WTC11 (cell line): ENCODE results near the gene PGA5.

Experiments
- CTCF ChIP-seq: fragments of 200-600 bp; IDR thresholded peaks from 2 replicates; pipeline ENCODE4 v1.8.0; 2022; ENCODE audit warnings: antibody characterized with exemption
- ESRRA ChIP-seq: sonication (generic); formaldehyde crosslinking; IDR thresholded peaks from 2 replicates; pipeline ENCODE4 v1.8.1; 2022; ENCODE audit warnings: mild to moderate bottlenecking, missing genetic modification reagents, borderline replicate concordance
- GRHL2 ChIP-seq: fragments of 250-450 bp; sonication (Bioruptor Pico); IDR thresholded peaks from 2 replicates; pipeline ENCODE4 v1.8.0; 2022; ENCODE audit warnings: mild to moderate bottlenecking, moderate library complexity; ENCODE audit not compliant: insufficient replicate concordance, severe bottlenecking
- NR2C2 ChIP-seq: sonication (generic); formaldehyde crosslinking; IDR thresholded peaks from 2 replicates; pipeline ENCODE4 v1.8.0; 2022; ENCODE audit warnings: mild to moderate bottlenecking, missing genetic modification reagents
- SMAD3 ChIP-seq: sonication (generic); formaldehyde crosslinking; IDR thresholded peaks from 2 replicates; pipeline ENCODE4 v1.8.0; 2022; ENCODE audit warnings: missing genetic modification reagents, mild to moderate bottlenecking, borderline replicate concordance
- USF1 ChIP-seq: sonication (generic); formaldehyde crosslinking; IDR thresholded peaks from 2 replicates; pipeline ENCODE4 v1.8.0; 2022; ENCODE audit warnings: mild to moderate bottlenecking, missing genetic modification reagents
- TF ChIP-seq, protein P1 (sequence below): sonication (generic); formaldehyde crosslinking; IDR thresholded peaks from 2 replicates; pipeline ENCODE4 v1.8.0; 2023; ENCODE audit warnings: missing genetic modification reagents
- TF ChIP-seq, protein P2 (sequence below): fragments of 250-450 bp; sonication (Bioruptor Pico); IDR thresholded peaks from 2 replicates; pipeline ENCODE4 v1.8.0; 2021; ENCODE audit warnings: mild to moderate bottlenecking

DNA sequence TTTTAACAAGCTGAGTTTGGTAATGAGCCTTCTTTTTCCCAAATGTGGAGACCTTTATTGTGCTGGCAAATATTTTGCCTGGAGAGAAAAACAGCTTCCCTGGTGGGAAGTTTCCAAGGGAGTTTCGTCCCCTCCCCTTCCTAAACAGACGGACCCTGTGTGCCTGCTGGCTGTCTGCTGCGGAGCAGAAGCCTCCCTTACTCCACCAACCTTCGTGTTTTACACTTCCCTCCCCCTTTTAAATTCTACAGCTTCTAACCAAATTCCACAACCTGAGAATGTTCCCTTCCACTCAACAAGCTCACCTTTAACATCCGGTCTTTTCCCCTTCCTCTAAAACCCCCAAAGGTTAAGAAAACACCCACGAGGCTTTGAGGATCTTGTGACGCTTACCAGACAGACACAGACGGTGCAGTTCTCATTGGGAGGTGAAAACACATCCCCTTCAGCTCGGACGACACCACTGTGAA, 37.1 kb downstream of the PGA5 start:
- TF ChIP-seq CTCF (no peak), USF1 (no peak), SMAD3 (no peak), NR2C2 (CRISPR knock-in tag) (no peak), ESRRA (CRISPR knock-in tag) (no peak), GRHL2 (CRISPR knock-in tag) (no peak)
- TF ChIP-seq, protein P1, sequence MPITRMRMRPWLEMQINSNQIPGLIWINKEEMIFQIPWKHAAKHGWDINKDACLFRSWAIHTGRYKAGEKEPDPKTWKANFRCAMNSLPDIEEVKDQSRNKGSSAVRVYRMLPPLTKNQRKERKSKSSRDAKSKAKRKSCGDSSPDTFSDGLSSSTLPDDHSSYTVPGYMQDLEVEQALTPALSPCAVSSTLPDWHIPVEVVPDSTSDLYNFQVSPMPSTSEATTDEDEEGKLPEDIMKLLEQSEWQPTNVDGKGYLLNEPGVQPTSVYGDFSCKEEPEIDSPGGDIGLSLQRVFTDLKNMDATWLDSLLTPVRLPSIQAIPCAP (CRISPR knock-in tag) = no peak
- TF ChIP-seq, protein P2, sequence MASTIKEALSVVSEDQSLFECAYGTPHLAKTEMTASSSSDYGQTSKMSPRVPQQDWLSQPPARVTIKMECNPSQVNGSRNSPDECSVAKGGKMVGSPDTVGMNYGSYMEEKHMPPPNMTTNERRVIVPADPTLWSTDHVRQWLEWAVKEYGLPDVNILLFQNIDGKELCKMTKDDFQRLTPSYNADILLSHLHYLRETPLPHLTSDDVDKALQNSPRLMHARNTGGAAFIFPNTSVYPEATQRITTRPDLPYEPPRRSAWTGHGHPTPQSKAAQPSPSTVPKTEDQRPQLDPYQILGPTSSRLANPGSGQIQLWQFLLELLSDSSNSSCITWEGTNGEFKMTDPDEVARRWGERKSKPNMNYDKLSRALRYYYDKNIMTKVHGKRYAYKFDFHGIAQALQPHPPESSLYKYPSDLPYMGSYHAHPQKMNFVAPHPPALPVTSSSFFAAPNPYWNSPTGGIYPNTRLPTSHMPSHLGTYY (CRISPR knock-in tag) = no peak
